HepG2 (cell line): ENCODE data around the gene EMILIN1. TPM values are rescaled to one million over a fixed set of nuclear protein-coding genes. Genes with fewer than 3 reads are reported as not detected.

ENCODE experiments used
- ATAC-seq: fragments of 200-7000 bp; cut with Tn5 transposase; 3 replicates; pipeline ENCODE4 v1.9.1; 2020; ENCODE audit warnings: mild to moderate bottlenecking, moderate library complexity
- BruUV-seq: library from RNA; stranded (reverse); fragments of 400-500 nt; replicated peaks from 2 replicates; lab custom pipeline; 2021; lab: Mats Ljungman, UMichigan
- CTCF ChIA-PET: fragments of 300-600 bp; formaldehyde crosslinking; extraction: SDS; loops from one replicate; lab custom pipeline; 2021; ENCODE audit warnings: low total read pairs, inconsistent platforms, low intra/inter-chr PET ratio; lab: Yijun Ruan, JAX
- POLR2A ChIA-PET: fragments of 350-600 bp; sonication (Branson Sonifier 250); formaldehyde crosslinking; loops from one replicate; lab custom pipeline; 2020; ENCODE audit warnings: antibody characterized with exemption, inconsistent platforms; lab: Yijun Ruan, JAX
- DNase-seq: peaks from one replicate; pipeline ENCODE4 v3.0.0-alpha.2; 2015; ENCODE audit warnings: low spot score
- FAIRE-seq: peaks from 3 replicates; lab custom pipeline; 2011; peaks lifted over from hg19 to GRCh38; lab: Jason Lieb, UNC
- H2AFZ ChIP-seq: one replicate; pipeline ENCODE4 v1.6.1; 2011; ENCODE audit warnings: low read length, inconsistent platforms
- H3K27ac ChIP-seq: fragments of 300-600 bp; 3 replicates; pipeline ENCODE4 v1.8.0; 2011; ENCODE audit warnings: mixed run types, mild to moderate bottlenecking, mixed read lengths, low read length, inconsistent platforms; ENCODE audit not compliant: insufficient read depth; ENCODE audit errors: extremely low read length
- H3K27me3 ChIP-seq, 2 experiments: fragments of 200-600 bp in 1 of 2; 2 replicates in 1 of 2; 3 replicates in 1 of 2; pipeline versions ENCODE4 v1.6.0 to v1.8.0; 2011; ENCODE audit warnings: low read length in 2 of 2, mild to moderate bottlenecking in 2 of 2, moderate library complexity in 2 of 2, inconsistent platforms in 1 of 2; ENCODE audit not compliant: insufficient read depth in 2 of 2, control insufficient read depth in 1 of 2
- H3K36me3 ChIP-seq, 2 experiments: fragments of 200-600 bp in 1 of 2; replicated peaks in 1 of 2; 2 replicates in 1 of 2; 3 replicates in 1 of 2; pipeline versions ENCODE4 v1.5.1 to v1.8.0; 2011; ENCODE audit warnings: low read length in 2 of 2, inconsistent platforms in 1 of 2; ENCODE audit not compliant: insufficient read depth in 2 of 2, control insufficient read depth in 1 of 2
- H3K4me1 ChIP-seq: 2 replicates; pipeline ENCODE4 v1.5.1; 2012; ENCODE audit warnings: low read length, inconsistent platforms; ENCODE audit not compliant: insufficient read depth
- H3K4me2 ChIP-seq: 2 replicates; pipeline ENCODE4 v1.6.0; 2011; ENCODE audit warnings: low read depth, low read length, inconsistent platforms
- H3K4me3 ChIP-seq, 3 experiments: fragments of 200-600 bp in 1 of 3; sonication (generic), shearing (Covaris generic) in 1 of 3; replicated peaks in 1 of 3; 2 replicates each; pipeline ENCODE4 v1.5.1; 2011 to 2016; ENCODE audit warnings: low read length in 3 of 3, inconsistent platforms in 2 of 3, low read depth in 2 of 3, mild to moderate bottlenecking in 2 of 3, control low read depth in 1 of 3, mixed read lengths in 1 of 3; ENCODE audit not compliant: insufficient read depth in 1 of 3
- H3K79me2 ChIP-seq: one replicate; pipeline ENCODE4 v1.6.1; 2011; ENCODE audit warnings: low read length, inconsistent platforms; ENCODE audit not compliant: insufficient read depth
- H3K9ac ChIP-seq: 2 replicates; pipeline ENCODE4 v1.6.0; 2011; ENCODE audit warnings: mild to moderate bottlenecking, low read depth, low read length, inconsistent platforms; ENCODE audit not compliant: insufficient read depth
- H3K9me3 ChIP-seq: 2 replicates; pipeline ENCODE4 v1.5.1; 2012; ENCODE audit warnings: mild to moderate bottlenecking, low read length
- H4K20me1 ChIP-seq: 2 replicates; pipeline ENCODE4 v1.6.0; 2011; ENCODE audit warnings: inconsistent platforms, mild to moderate bottlenecking, low read length, moderate library complexity; ENCODE audit not compliant: insufficient read depth
- AKAP8 ChIP-seq: sonication (generic); formaldehyde crosslinking; IDR thresholded peaks from 2 replicates; pipeline ENCODE4 v1.5.1; 2020; ENCODE audit warnings: mild to moderate bottlenecking, missing genetic modification reagents
- CBX5 ChIP-seq: sonication (generic); formaldehyde crosslinking; IDR thresholded peaks from 2 replicates; pipeline ENCODE4 v1.4.0; 2020; ENCODE audit warnings: missing genetic modification reagents, borderline replicate concordance
- CENPX ChIP-seq: sonication (generic); formaldehyde crosslinking; IDR thresholded peaks from 2 replicates; pipeline ENCODE4 v1.9.0; 2021; ENCODE audit warnings: mild to moderate bottlenecking, missing genetic modification reagents, moderate library complexity
- CHCHD3 ChIP-seq: sonication (generic); formaldehyde crosslinking; IDR thresholded peaks from 2 replicates; pipeline ENCODE4 v1.8.0; 2022; ENCODE audit warnings: mild to moderate bottlenecking, missing genetic modification reagents, moderate library complexity
- LCORL ChIP-seq, 2 experiments: fragments of 450-650 bp in 1 of 2; sonication (generic) in 1 of 2; formaldehyde crosslinking in 1 of 2; IDR thresholded peaks; 2 replicates each; pipeline versions ENCODE4 v1.5.0 to v1.6.1; 2017 to 2020; ENCODE audit warnings: antibody characterized with exemption in 1 of 2, missing genetic modification reagents in 1 of 2
- NFIB ChIP-seq: sonication (generic); formaldehyde crosslinking; IDR thresholded peaks from 2 replicates; pipeline ENCODE4 v1.9.0; 2021; ENCODE audit warnings: missing genetic modification reagents, mild to moderate bottlenecking, borderline replicate concordance
- POLR2A ChIP-seq, 2 experiments: IDR thresholded peaks; 2 replicates each; pipeline ENCODE4 v1.6.1; 2011; ENCODE audit warnings: low read depth in 2 of 2, low read length in 2 of 2, mild to moderate bottlenecking in 1 of 2, moderate library complexity in 1 of 2; ENCODE audit not compliant: insufficient read depth in 1 of 2
- POLR2AphosphoS2 ChIP-seq: IDR thresholded peaks from 2 replicates; pipeline ENCODE4 v1.6.1; 2011; ENCODE audit warnings: low read depth, low read length, improper control_type of control experiment
- POLR2AphosphoS5 ChIP-seq: IDR thresholded peaks from 2 replicates; pipeline ENCODE4 v1.6.1; 2012; ENCODE audit warnings: low read depth, low read length
- POLR2G ChIP-seq: fragments of 200-400 bp; formaldehyde crosslinking; IDR thresholded peaks from 2 replicates; pipeline ENCODE4 v1.6.1; 2018; ENCODE audit warnings: mild to moderate bottlenecking, low read depth, low read length, moderate library complexity
- RBFOX2 ChIP-seq: fragments of 200-400 bp; formaldehyde crosslinking; IDR thresholded peaks from 2 replicates; pipeline ENCODE4 v1.6.1; 2017; ENCODE audit warnings: low read depth, mild to moderate bottlenecking, low read length
- RBM22 ChIP-seq: fragments of 200-400 bp; formaldehyde crosslinking; optimal IDR thresholded peaks from 2 replicates; pipeline ENCODE3; 2017; ENCODE audit warnings: mild to moderate bottlenecking, low read length, moderate library complexity
- RFX3 ChIP-seq: IDR thresholded peaks from 2 replicates; pipeline ENCODE4 v1.6.1; 2016; ENCODE audit warnings: missing biosample characterization, missing genetic modification reagents
- ZNF235 ChIP-seq: sonication (generic); formaldehyde crosslinking; IDR thresholded peaks from 2 replicates; pipeline ENCODE4 v1.8.1; 2023; ENCODE audit warnings: mild to moderate bottlenecking, missing genetic modification reagents, borderline replicate concordance
- ZNF878 ChIP-seq: sonication (generic); formaldehyde crosslinking; IDR thresholded peaks from 2 replicates; pipeline ENCODE4 v1.8.1; 2023; ENCODE audit warnings: mild to moderate bottlenecking, missing genetic modification reagents, moderate library complexity
- WGBS: methylation state at CpG from one replicate; pipeline ENCODE4 v1.1.6; 2017; ENCODE audit warnings: low lambda C conversion rate; 5-methylcytosine and 5-hydroxymethylcytosine counted together
- in situ Hi-C: cut with HindIII; loops from 2 replicates; pipeline ENCODE4 v1.10.0; 2017; ENCODE audit warnings: low pct_unique_long_range_greater_than_20kb; ENCODE audit not compliant: extremely low pct_ligation_motif_present
- intact Hi-C: fragments of 100-400 bp; cut with micrococcal nuclease; formaldehyde crosslinking; loops from one replicate; pipeline ENCODE4 v1.10.0; 2022; ENCODE audit not compliant: unreplicated experiment
- polyA plus RNA-seq, 8 experiments: library from polyadenylated mRNA; depleted of rRNA in 3 of 8; stranded (reverse) in 7 of 8; unstranded in 1 of 8; fragments of >200 nt; fragmentation: Illumina TruSeq in 4 of 8; extraction: Trizol in 4 of 8; gene quantifications; 2 replicates each; pipeline versions ENCODE4 v1.2.1 to v1.2.3, GENCODE V29; 2011 to 2016; ENCODE audit warnings: low read depth in 4 of 8, missing spikeins in 1 of 8, mixed read lengths in 1 of 8; ENCODE audit not compliant: insufficient read depth in 1 of 8
- total RNA-seq, 5 experiments: library from RNA; depleted of rRNA; stranded (reverse); fragments of >200 nt; fragmentation: Illumina TruSeq; extraction: Trizol; gene quantifications; 2 replicates each; pipeline ENCODE4 v1.2.3, GENCODE V29; 2016; ENCODE audit warnings: low read depth in 1 of 5
- TF ChIP-seq, protein P1 (sequence below): sonication (generic); formaldehyde crosslinking; IDR thresholded peaks from 2 replicates; pipeline ENCODE4 v1.5.0; 2020; ENCODE audit warnings: mild to moderate bottlenecking, missing genetic modification reagents
- TF ChIP-seq, protein P2 (sequence below): sonication (generic); formaldehyde crosslinking; IDR thresholded peaks from 2 replicates; pipeline ENCODE4 v1.5.1; 2020; ENCODE audit warnings: mild to moderate bottlenecking, missing genetic modification reagents, borderline replicate concordance

EMILIN1 gene
- total and polyA plus RNA-seq, 2 of the 13 experiments (the other 11 are each of a cell fraction or from before 2014, with no cell fraction given), result 8.1 to 9.7 TPM

DNA sequence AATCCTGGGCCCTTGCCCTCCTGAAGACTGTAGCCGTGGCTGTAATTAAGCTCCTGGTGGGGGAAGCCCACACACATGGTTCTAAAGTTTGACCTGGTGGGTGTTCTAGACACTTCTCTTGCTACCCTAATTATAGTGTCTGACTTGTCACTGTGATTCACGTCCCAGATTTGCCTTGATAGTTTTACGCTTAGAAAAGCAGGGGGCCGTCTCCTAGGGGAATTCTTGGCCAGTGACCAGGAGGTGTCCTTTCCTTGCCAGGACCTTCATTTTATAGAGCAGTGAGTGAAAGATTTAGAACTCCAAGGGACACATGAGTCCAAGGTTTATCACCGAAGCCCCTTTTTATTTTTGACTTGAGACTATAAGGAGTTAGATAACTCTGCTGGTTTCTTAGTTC, 36.7 kb upstream of the EMILIN1 start (continued):
- TF ChIP-seq ZNF235, result no peak
- no peak for TF ChIP-seq CENPX
- TF ChIP-seq, protein P1, sequence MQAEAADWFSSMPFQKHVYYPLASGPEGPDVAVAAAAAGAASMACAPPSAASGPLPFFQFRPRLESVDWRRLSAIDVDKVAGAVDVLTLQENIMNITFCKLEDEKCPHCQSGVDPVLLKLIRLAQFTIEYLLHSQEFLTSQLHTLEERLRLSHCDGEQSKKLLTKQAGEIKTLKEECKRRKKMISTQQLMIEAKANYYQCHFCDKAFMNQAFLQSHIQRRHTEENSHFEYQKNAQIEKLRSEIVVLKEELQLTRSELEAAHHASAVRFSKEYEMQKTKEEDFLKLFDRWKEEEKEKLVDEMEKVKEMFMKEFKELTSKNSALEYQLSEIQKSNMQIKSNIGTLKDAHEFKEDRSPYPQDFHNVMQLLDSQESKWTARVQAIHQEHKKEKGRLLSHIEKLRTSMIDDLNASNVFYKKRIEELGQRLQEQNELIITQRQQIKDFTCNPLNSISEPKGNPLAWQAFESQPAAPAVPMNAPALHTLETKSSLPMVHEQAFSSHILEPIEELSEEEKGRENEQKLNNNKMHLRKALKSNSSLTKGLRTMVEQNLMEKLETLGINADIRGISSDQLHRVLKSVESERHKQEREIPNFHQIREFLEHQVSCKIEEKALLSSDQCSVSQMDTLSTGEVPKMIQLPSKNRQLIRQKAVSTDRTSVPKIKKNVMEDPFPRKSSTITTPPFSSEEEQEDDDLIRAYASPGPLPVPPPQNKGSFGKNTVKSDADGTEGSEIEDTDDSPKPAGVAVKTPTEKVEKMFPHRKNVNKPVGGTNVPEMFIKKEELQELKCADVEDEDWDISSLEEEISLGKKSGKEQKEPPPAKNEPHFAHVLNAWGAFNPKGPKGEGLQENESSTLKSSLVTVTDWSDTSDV (CRISPR knock-in tag), result no peak
- no peak for TF ChIP-seq RFX3 (CRISPR knock-in tag)

DNA sequence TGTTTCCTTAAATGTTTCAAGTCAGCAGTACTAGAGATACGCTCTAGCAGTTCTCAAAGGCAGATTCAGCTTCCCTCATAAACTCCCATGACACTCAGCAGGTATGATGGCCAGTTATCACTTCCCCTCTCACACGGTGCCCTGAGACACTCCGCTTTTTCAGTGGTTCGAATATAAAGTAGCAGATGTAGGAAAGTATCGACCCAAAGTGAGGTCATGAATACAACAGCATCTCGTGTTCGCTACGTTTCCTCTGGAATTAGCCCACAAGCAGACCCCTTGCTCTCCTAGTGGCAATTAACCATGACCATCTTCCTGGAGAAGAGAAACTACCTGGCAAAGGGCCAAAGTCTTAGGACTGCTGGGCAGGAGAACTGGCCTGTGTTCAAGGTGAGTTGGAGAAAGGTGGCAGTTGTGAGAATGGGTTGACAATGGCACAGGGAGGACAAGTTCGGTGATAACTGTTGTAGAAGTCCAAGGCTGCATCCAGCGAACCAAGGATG, 36.2 kb upstream of the EMILIN1 start:
- Histone ChIP-seq H4K20me1 (no peaks in the 10 kb centered on the region; the same call in 1 of the 2 replicates), H3K4me3 (no peak overlapping the region), H3K36me3 (peaks cover 44 to 54% of the 10 kb centered on the region in 2 experiments), H3K27ac (no peak overlapping the region)
- no peak for ATAC-seq
- TF ChIP-seq CHCHD3 (CRISPR knock-in tag) (no peak), POLR2G (peak; percentile 59; the same call in 1 of the 2 replicates), NFIB (CRISPR knock-in tag) (0 out of 2 replicates have a peak, but pooled peaks have one; percentile 24), POLR2A (IDR thresholded peaks at IDR 0.05; ENCODE audit: insufficient read depth in 1 of 2, low read depth in 2 of 2, low read length in 2 of 2) (0 out of 4 replicates have a peak, but pooled peaks of 1 of the 2 experiments have one; percentile 15), RBM22 (peak; percentile 87), CBX5 (no peak), ZNF878 (CRISPR knock-in tag) (no peak), LCORL (IDR thresholded peaks at IDR 0.05) (peak; percentile 63; the same call in 1 of the 2 replicates), LCORL (CRISPR knock-in tag; IDR thresholded peaks at IDR 0.05) (no peak), POLR2AphosphoS2 (peak; percentile 20), POLR2AphosphoS5 (peak; percentile 67), RBFOX2 (peak; percentile 36; the same call in 1 of the 2 replicates), AKAP8 (CRISPR knock-in tag) (0 out of 2 replicates have a peak, but pooled peaks have one; percentile 37)
- TF ChIP-seq, protein P2, sequence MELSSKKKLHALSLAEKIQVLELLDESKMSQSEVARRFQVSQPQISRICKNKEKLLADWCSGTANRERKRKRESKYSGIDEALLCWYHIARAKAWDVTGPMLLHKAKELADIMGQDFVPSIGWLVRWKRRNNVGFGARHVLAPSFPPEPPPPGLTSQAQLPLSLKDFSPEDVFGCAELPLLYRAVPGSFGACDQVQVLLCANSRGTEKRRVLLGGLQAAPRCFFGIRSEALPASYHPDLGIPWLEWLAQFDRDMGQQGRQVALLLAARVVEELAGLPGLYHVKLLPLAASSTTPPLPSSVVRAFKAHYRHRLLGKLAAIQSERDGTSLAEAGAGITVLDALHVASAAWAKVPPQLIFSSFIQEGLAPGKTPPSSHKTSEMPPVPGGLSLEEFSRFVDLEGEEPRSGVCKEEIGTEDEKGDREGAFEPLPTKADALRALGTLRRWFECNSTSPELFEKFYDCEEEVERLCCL (CRISPR knock-in tag), result no peak
- TF ChIP-seq, all 625 proteins: peak for 9
- Histone ChIP-seq H3K4me1 (no peaks in the 10 kb centered on the region), H2AFZ (no peak overlapping the region), H3K9me3 (no peaks in the 10 kb centered on the region), H3K4me2 (no peak overlapping the region), H3K9ac (no peak overlapping the region), H3K27me3 (no peaks in the 10 kb centered on the region), H3K79me2 (no peaks in the 10 kb centered on the region)
- 96% methylated on average over 10 of the region's 10 CpGs for WGBS
- in situ Hi-C loops (no loop called here), intact Hi-C loops (no loop called here)
- POLR2A ChIA-PET, result interaction anchor here (0.7 to 4.2 kb wide), 3 partner anchors 8 to 17 kb away, joined by 3 to 28 read pairs (median 4); partner anchors contain the start of gene AGBL5
- DNase-seq (no peak), FAIRE-seq (no peak)
- BruUV-seq, result no TSS peak
- CTCF ChIA-PET, result no interaction called here
